ENCODE data around the gene GSS.
A peak's percentile ranks its signal among the peaks of the same experiment; 100 is the strongest.

The GSS gene

DNA sequence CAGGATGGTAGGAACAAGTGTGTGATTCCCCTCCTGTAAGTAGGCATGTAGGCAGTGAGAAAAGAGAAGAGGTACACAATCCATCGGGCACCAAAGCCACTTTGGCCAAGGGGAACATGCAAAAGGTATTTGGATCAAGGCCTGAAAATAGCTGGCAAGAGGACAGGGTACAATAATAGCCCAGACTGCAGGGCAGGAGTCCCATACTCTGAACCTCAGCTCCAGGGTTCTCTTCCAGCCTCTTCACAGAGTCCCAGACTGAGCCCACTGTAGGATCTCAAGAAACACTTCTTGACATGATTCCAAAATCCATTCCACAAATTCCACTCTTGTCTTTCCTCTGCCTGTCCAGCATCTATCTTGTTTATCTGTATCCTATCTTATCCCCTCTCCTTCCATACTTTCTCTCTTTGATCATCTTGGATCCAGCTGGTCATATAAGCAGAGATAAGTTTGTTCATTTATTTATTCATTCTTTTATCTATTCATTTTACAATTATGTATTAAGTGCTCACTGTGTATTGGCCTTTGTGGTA, 59.5 kb downstream of the GSS start:
- no peak for TF ChIP-seq CTCF (IDR thresholded peaks at IDR 0.05; ENCODE audit: low read depth, low read length, missing control alignments)
- in situ Hi-C loops (cut with HindIII; ENCODE audit: low pct_ligation_motif_present, low sequenced_read_pairs) = no loop called here
- no peak for DNase-seq
- no peaks in the 10 kb centered on the region for H3K27me3 ChIP-seq (replicated peaks)
- H3K4me3 ChIP-seq (ENCODE audit: low read depth, low read length) = no peak overlapping the region
- H3K36me3 ChIP-seq (replicated peaks) = no peaks in the 10 kb centered on the region
- no peak overlapping the region for H3K27ac ChIP-seq

DNA sequence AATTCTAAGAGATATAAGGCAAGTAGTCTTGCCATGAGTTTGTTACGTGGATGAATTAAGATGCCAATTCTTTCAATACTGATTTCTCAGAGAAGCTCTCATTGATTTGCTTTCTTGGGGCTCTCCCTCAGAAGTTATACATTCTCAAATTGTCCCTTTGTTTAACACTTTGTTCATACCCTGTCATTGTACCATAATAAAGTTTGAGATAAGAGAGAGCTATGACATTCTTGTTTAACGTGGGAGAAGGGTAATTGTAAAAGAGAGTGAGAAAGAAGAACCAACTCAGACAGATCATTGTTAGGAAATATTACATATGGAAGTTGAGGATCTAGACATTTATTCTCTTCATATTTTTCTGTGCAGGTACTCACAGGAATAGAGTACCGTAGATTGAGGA, 60.1 kb downstream of the GSS start:
- TF ChIP-seq CTCF (IDR thresholded peaks at IDR 0.05; ENCODE audit: low read depth, low read length, missing control alignments) = no peak
- in situ Hi-C loops (cut with HindIII; ENCODE audit: low pct_ligation_motif_present, low sequenced_read_pairs) = no loop called here
- H3K27me3 ChIP-seq (replicated peaks) = no peaks in the 10 kb centered on the region

DNA sequence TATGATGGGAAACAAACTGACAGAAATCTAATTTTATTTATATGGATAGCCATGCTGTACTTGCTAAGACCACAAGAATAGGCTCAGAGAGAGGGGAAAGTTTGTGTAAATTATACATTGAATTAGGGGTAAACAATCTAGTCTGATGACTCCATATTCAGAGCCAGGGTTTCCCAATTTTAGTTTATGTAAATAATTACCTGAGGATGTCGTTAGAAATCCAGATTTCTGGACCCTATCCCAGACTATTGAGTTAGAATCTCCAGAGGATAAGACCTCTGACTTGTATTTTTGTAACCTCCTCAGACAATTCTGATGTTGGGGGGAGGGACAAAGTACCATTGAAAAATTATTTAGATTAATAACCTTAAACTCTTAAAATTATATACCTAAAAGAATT, 60.9 kb downstream of the GSS start:
- in situ Hi-C loops (cut with HindIII; ENCODE audit: low pct_ligation_motif_present, low sequenced_read_pairs) = no loop called here
- no peak for TF ChIP-seq CTCF (IDR thresholded peaks at IDR 0.05; ENCODE audit: low read depth, low read length, missing control alignments)
- no peak overlapping the region for H3K4me3 ChIP-seq (ENCODE audit: low read depth, low read length)

More for the DNA sequence above, 60.1 kb downstream of the GSS start:
- Histone ChIP-seq H3K36me3 (replicated peaks) (no peaks in the 10 kb centered on the region), H3K27ac (no peak overlapping the region), H3K4me3 (ENCODE audit: low read depth, low read length) (no peak overlapping the region)
- no peak for DNase-seq

GRCh38 chr20:34892671-34893070, 62.9 kb downstream of the GSS start:
- Histone ChIP-seq H3K27me3 (replicated peaks) (no peaks in the 10 kb centered on the region), H3K36me3 (replicated peaks) (no peaks in the 10 kb centered on the region), H3K27ac (no peak overlapping the region), H3K4me3 (ENCODE audit: low read depth, low read length) (no peak overlapping the region)
- no peak for TF ChIP-seq CTCF (IDR thresholded peaks at IDR 0.05; ENCODE audit: low read depth, low read length, missing control alignments)
- DNase-seq = no peak
- in situ Hi-C loops (cut with HindIII; ENCODE audit: low pct_ligation_motif_present, low sequenced_read_pairs) = no loop called here

More for the DNA sequence above, 60.9 kb downstream of the GSS start:
- Histone ChIP-seq H3K27me3 (replicated peaks) (no peaks in the 10 kb centered on the region), H3K27ac (no peak overlapping the region), H3K36me3 (replicated peaks) (no peaks in the 10 kb centered on the region)
- no peak for DNase-seq

- Histone ChIP-seq H3K36me3 (replicated peaks) (no peaks in the 10 kb centered on the region), H3K27me3 (replicated peaks) (no peaks in the 10 kb centered on the region), H3K27ac (no peak overlapping the region), H3K4me3 (ENCODE audit: low read depth, low read length) (no peak overlapping the region)
- in situ Hi-C loops (cut with HindIII; ENCODE audit: low pct_ligation_motif_present, low sequenced_read_pairs) = no loop called here
- DNase-seq = peak; percentile 40
- TF ChIP-seq CTCF (IDR thresholded peaks at IDR 0.05; ENCODE audit: low read depth, low read length, missing control alignments) = no peak
Observed at GRCh38 chr20:34891166-34892062, 64.2 kb downstream of the GSS start.

Measured in brain microvascular endothelial cell (primary cell).